IgD-negative memory B cell (primary cell): Measurements from ENCODE around the gene EHBP1. TPM values are rescaled to one million over a fixed set of nuclear protein-coding genes. Genes with fewer than 3 reads are reported as not detected.

ENCODE experiments used
- H3K27ac Mint-ChIP-seq, 3 donors: one replicate each; pipeline ENCODE4 v1.8.0; 2020 to 2022; ENCODE audit warnings: mild to moderate bottlenecking in 3 of 3, mixed read lengths in 3 of 3, moderate library complexity in 1 of 3
- H3K27me3 Mint-ChIP-seq: one replicate; pipeline ENCODE4 v1.8.0; 2021; ENCODE audit warnings: mixed read lengths
- H3K36me3 Mint-ChIP-seq: one replicate; pipeline ENCODE4 v1.8.0; 2020; ENCODE audit warnings: mild to moderate bottlenecking, mixed read lengths
- H3K4me1 Mint-ChIP-seq, 3 donors: one replicate each; pipeline ENCODE4 v1.8.0; 2020 to 2022; ENCODE audit warnings: mixed read lengths in 3 of 3, mild to moderate bottlenecking in 1 of 3
- H3K4me3 Mint-ChIP-seq, 4 donors: one replicate each; pipeline ENCODE4 v1.8.0; 2020 to 2022; ENCODE audit warnings: mild to moderate bottlenecking in 4 of 4, mixed read lengths in 4 of 4, moderate library complexity in 3 of 4
- H3K9me3 Mint-ChIP-seq, 3 donors: one replicate each; pipeline ENCODE4 v1.8.0; 2020 to 2021; ENCODE audit warnings: mixed read lengths in 3 of 3, mild to moderate bottlenecking in 1 of 3
- polyA plus RNA-seq: library from polyadenylated mRNA; unstranded; fragments of 300-500 nt; fragmentation: Illumina TruSeq; gene quantifications from one replicate; pipeline ENCODE4 v1.2.3, GENCODE V29; 2021

EHBP1 gene
- polyA plus RNA-seq, 1 donor from 2014 or later: 10.2 TPM

- H3K4me3 Mint-ChIP-seq: no peak overlapping the region
- H3K9me3 Mint-ChIP-seq: no peaks in the 10 kb centered on the region
- no peaks in the 10 kb centered on the region for H3K27me3 Mint-ChIP-seq
- H3K27ac Mint-ChIP-seq: no peak overlapping the region
- peaks cover 8% of the 10 kb centered on the region for H3K36me3 Mint-ChIP-seq
- peaks cover 9 to 11% (median 10%) of the 10 kb centered on the region in 3 donors for H3K4me1 Mint-ChIP-seq
These were observed 11.3 kb downstream of the EHBP1 start for GRCh38 chr2:62716768-62717167.

GRCh38 chr2:62717503-62718081 lies 12.1 kb downstream of the EHBP1 start:
- H3K36me3 Mint-ChIP-seq: peaks cover 14% of the 10 kb centered on the region
- no peaks in the 10 kb centered on the region for H3K27me3 Mint-ChIP-seq
- H3K4me3 Mint-ChIP-seq: no peak overlapping the region
- H3K27ac Mint-ChIP-seq: no peak overlapping the region
- peaks cover 9 to 11% (median 10%) of the 10 kb centered on the region in 3 donors for H3K4me1 Mint-ChIP-seq
- peaks cover under 1 to 2% (median 2%) of the 10 kb centered on the region in 3 donors for H3K9me3 Mint-ChIP-seq

- Mint-ChIP-seq H3K27ac (no peak overlapping the region), H3K9me3 (peaks cover 4 to 10% (median 6%) of the 10 kb centered on the region in 3 donors), H3K4me1 (peaks cover 9 to 11% (median 10%) of the 10 kb centered on the region in 3 donors), H3K27me3 (no peaks in the 10 kb centered on the region), H3K4me3 (peak overlapping the region in 1 of 4 donors; percentile 12), H3K36me3 (peaks cover 20% of the 10 kb centered on the region)
These were observed 12.8 kb downstream of the EHBP1 start for GRCh38 chr2:62718225-62718822.

- peaks cover 4 to 12% (median 7%) of the 10 kb centered on the region in 3 donors for H3K4me1 Mint-ChIP-seq
- peaks cover 7 to 20% (median 9%) of the 10 kb centered on the region in 3 donors for H3K9me3 Mint-ChIP-seq
- H3K36me3 Mint-ChIP-seq: peaks cover 24% of the 10 kb centered on the region
- no peak overlapping the region for H3K27ac Mint-ChIP-seq
- H3K27me3 Mint-ChIP-seq: no peaks in the 10 kb centered on the region
- no peak overlapping the region for H3K4me3 Mint-ChIP-seq
These were observed 14.2 kb downstream of the EHBP1 start for GRCh38 chr2:62719757-62720156.

GRCh38 chr2:62722679-62723078 lies 17.2 kb downstream of the EHBP1 start:
- Mint-ChIP-seq H3K4me3 (no peak overlapping the region), H3K27ac (no peak overlapping the region), H3K4me1 (peaks cover 15 to 28% (median 16%) of the 10 kb centered on the region in 3 donors), H3K27me3 (no peaks in the 10 kb centered on the region), H3K36me3 (peaks cover 27% of the 10 kb centered on the region), H3K9me3 (peaks cover 9 to 20% (median 9%) of the 10 kb centered on the region in 3 donors)

- no peak overlapping the region for H3K27ac Mint-ChIP-seq
- peaks cover 27% of the 10 kb centered on the region for H3K36me3 Mint-ChIP-seq
- peaks cover 17 to 29% (median 17%) of the 10 kb centered on the region in 3 donors for H3K4me1 Mint-ChIP-seq
- no peaks in the 10 kb centered on the region for H3K27me3 Mint-ChIP-seq
- H3K4me3 Mint-ChIP-seq: no peak overlapping the region
- H3K9me3 Mint-ChIP-seq: peaks cover 9 to 20% (median 9%) of the 10 kb centered on the region in 3 donors
These were observed 17.7 kb downstream of the EHBP1 start for GRCh38 chr2:62723253-62723652.

GRCh38 chr2:62724106-62724505 lies 18.6 kb downstream of the EHBP1 start:
- peak overlapping the region in 2 of 4 donors; percentile 10 to 12 for H3K4me3 Mint-ChIP-seq
- peaks cover 9 to 20% (median 9%) of the 10 kb centered on the region in 3 donors for H3K9me3 Mint-ChIP-seq
- peak overlapping the region in 1 of 3 donors; percentile 57 for H3K27ac Mint-ChIP-seq
- H3K4me1 Mint-ChIP-seq: peaks cover 17 to 29% (median 17%) of the 10 kb centered on the region in 3 donors
- no peaks in the 10 kb centered on the region for H3K27me3 Mint-ChIP-seq
- peaks cover 30% of the 10 kb centered on the region for H3K36me3 Mint-ChIP-seq

- H3K27me3 Mint-ChIP-seq: no peaks in the 10 kb centered on the region
- H3K27ac Mint-ChIP-seq: no peak overlapping the region
- peaks cover 27% of the 10 kb centered on the region for H3K36me3 Mint-ChIP-seq
- peaks cover 9 to 20% (median 9%) of the 10 kb centered on the region in 3 donors for H3K9me3 Mint-ChIP-seq
- H3K4me3 Mint-ChIP-seq: peak overlapping the region in 2 of 4 donors; percentile 20 to 39
- H3K4me1 Mint-ChIP-seq: peaks cover 13 to 24% (median 15%) of the 10 kb centered on the region in 3 donors
These were observed 19.6 kb downstream of the EHBP1 start for GRCh38 chr2:62724886-62725711.

GRCh38 chr2:62725712-62726055 lies 20.2 kb downstream of the EHBP1 start:
- Mint-ChIP-seq H3K27ac (no peak overlapping the region), H3K4me3 (no peak overlapping the region), H3K4me1 (peaks cover 13 to 24% (median 13%) of the 10 kb centered on the region in 3 donors), H3K27me3 (no peaks in the 10 kb centered on the region), H3K9me3 (peaks cover 9 to 20% (median 10%) of the 10 kb centered on the region in 3 donors), H3K36me3 (peaks cover 26% of the 10 kb centered on the region)

GRCh38 chr2:62727259-62727867 lies 21.9 kb downstream of the EHBP1 start:
- Mint-ChIP-seq H3K4me3 (no peak overlapping the region), H3K27me3 (no peaks in the 10 kb centered on the region), H3K27ac (peak overlapping the region in 1 of 3 donors; percentile 14), H3K9me3 (peaks cover 15 to 28% (median 15%) of the 10 kb centered on the region in 3 donors), H3K36me3 (peaks cover 24% of the 10 kb centered on the region), H3K4me1 (peaks cover 13 to 23% (median 13%) of the 10 kb centered on the region in 3 donors)

GRCh38 chr2:62727876-62728566 lies 22.5 kb downstream of the EHBP1 start:
- Mint-ChIP-seq H3K27ac (no peak overlapping the region), H3K4me1 (peaks cover 13 to 23% (median 14%) of the 10 kb centered on the region in 3 donors), H3K9me3 (peaks cover 9 to 25% (median 14%) of the 10 kb centered on the region in 3 donors)

GRCh38 chr2:62731275-62731674 lies 25.8 kb downstream of the EHBP1 start:
- Mint-ChIP-seq H3K27me3 (no peaks in the 10 kb centered on the region), H3K9me3 (peaks cover 6 to 11% (median 11%) of the 10 kb centered on the region in 3 donors), H3K4me1 (peaks cover 9 to 21% (median 13%) of the 10 kb centered on the region in 3 donors), H3K4me3 (no peak overlapping the region), H3K27ac (no peak overlapping the region), H3K36me3 (peaks cover 13% of the 10 kb centered on the region)

More at GRCh38 chr2:62727876-62728566, 22.5 kb downstream of the EHBP1 start:
- Mint-ChIP-seq H3K4me3 (no peak overlapping the region), H3K27me3 (no peaks in the 10 kb centered on the region), H3K36me3 (peaks cover 21% of the 10 kb centered on the region)

- Mint-ChIP-seq H3K4me1 (peaks cover 7 to 18% (median 14%) of the 10 kb centered on the region in 3 donors), H3K9me3 (peaks cover 6 to 11% (median 8%) of the 10 kb centered on the region in 3 donors), H3K27ac (no peak overlapping the region), H3K4me3 (no peak overlapping the region), H3K27me3 (no peaks in the 10 kb centered on the region), H3K36me3 (peaks cover 10% of the 10 kb centered on the region)
These were observed 26.8 kb downstream of the EHBP1 start for GRCh38 chr2:62732262-62732777.

GRCh38 chr2:62733546-62733945 lies 28.0 kb downstream of the EHBP1 start:
- no peaks in the 10 kb centered on the region for H3K27me3 Mint-ChIP-seq
- H3K4me1 Mint-ChIP-seq: peaks cover 4 to 16% (median 13%) of the 10 kb centered on the region in 3 donors
- H3K36me3 Mint-ChIP-seq: peaks cover 10% of the 10 kb centered on the region
- H3K9me3 Mint-ChIP-seq: peaks cover 6 to 11% (median 8%) of the 10 kb centered on the region in 3 donors
- no peak overlapping the region for H3K27ac Mint-ChIP-seq
- peak overlapping the region in 1 of 4 donors; percentile 32 for H3K4me3 Mint-ChIP-seq
